PC-3 (cell line): ENCODE results near the gene CGRRF1. TPM values are rescaled to one million over a fixed set of nuclear protein-coding genes. Genes with fewer than 3 reads are reported as not detected.

Experiments
- ATAC-seq: fragments of 200-7000 bp; cut with Tn5 transposase; 2 replicates; pipeline ENCODE4 v1.9.1; 2020; ENCODE audit warnings: mild to moderate bottlenecking, moderate library complexity
- BruUV-seq: library from RNA; stranded (reverse); fragments of 400-500 nt; replicated peaks from 2 replicates; lab custom pipeline; 2021; lab: Mats Ljungman, UMichigan
- CTCF ChIA-PET: fragments of 300-600 bp; sonication (Branson Sonifier 250); formaldehyde crosslinking; loops from one replicate; lab custom pipeline; 2022; ENCODE audit warnings: antibody characterized with exemption; lab: Charles Lee
- POLR2A ChIA-PET: fragments of 300-600 bp; sonication (Branson Sonifier 250); formaldehyde crosslinking; loops from one replicate; lab custom pipeline; 2022; ENCODE audit warnings: antibody characterized with exemption; ENCODE audit not compliant: unreplicated experiment; lab: Charles Lee
- DNase-seq: peaks from one replicate; pipeline ENCODE4 v3.0.0-alpha.2; 2015
- H2AFZ ChIP-seq: fragments of 300-600 bp; sonication (generic); 2 replicates; pipeline ENCODE4 v1.6.0; 2016; ENCODE audit warnings: antibody characterized with exemption, low read length
- H3F3A ChIP-seq: fragments of 300-600 bp; sonication (generic); one replicate; pipeline ENCODE4 v1.6.0; 2017; ENCODE audit warnings: antibody characterized with exemption, low read length, control low read depth, mild to moderate bottlenecking; ENCODE audit not compliant: unreplicated experiment
- H3K27ac ChIP-seq: fragments of 300-600 bp; sonication (generic); 2 replicates; pipeline ENCODE4 v1.5.1; 2016; ENCODE audit warnings: mild to moderate bottlenecking, low read length
- H3K27me3 ChIP-seq: fragments of 300-600 bp; sonication (generic); 2 replicates; pipeline ENCODE4 v1.6.1; 2016; ENCODE audit warnings: low read length, mixed read lengths
- H3K36me3 ChIP-seq: fragments of 300-600 bp; sonication (generic); 2 replicates; pipeline ENCODE4 v1.6.1; 2016; ENCODE audit warnings: low read depth, mixed run types, low read length, mixed read lengths
- H3K4me1 ChIP-seq: fragments of 300-600 bp; sonication (generic); 2 replicates; pipeline ENCODE4 v1.5.1; 2016; ENCODE audit warnings: low read length; ENCODE audit not compliant: insufficient read depth
- H3K4me2 ChIP-seq: fragments of 300-600 bp; sonication (generic); 2 replicates; pipeline ENCODE4 v1.6.0; 2016; ENCODE audit warnings: low read length
- H3K4me3 ChIP-seq: fragments of 300-600 bp; sonication (generic); 2 replicates; pipeline ENCODE4 v1.5.1; 2016; ENCODE audit warnings: mild to moderate bottlenecking, low read length, mixed read lengths
- H3K79me2 ChIP-seq: fragments of 300-600 bp; sonication (generic); 2 replicates; pipeline ENCODE4 v1.6.1; 2017; ENCODE audit warnings: low read length, mixed read lengths
- H3K9ac ChIP-seq: fragments of 300-600 bp; sonication (generic); 2 replicates; pipeline ENCODE4 v1.6.0; 2016; ENCODE audit warnings: mild to moderate bottlenecking, low read length
- H3K9me2 ChIP-seq: fragments of 300-600 bp; sonication (generic); replicated peaks from 2 replicates; pipeline ENCODE4 v1.6.1; 2016; ENCODE audit warnings: mixed run types, low read length, mixed read lengths
- H3K9me3 ChIP-seq: fragments of 300-600 bp; sonication (generic); 2 replicates; pipeline ENCODE4 v1.6.1; 2016; ENCODE audit warnings: low read length, mixed read lengths
- H4K20me1 ChIP-seq: fragments of 300-600 bp; sonication (generic); 2 replicates; pipeline ENCODE4 v1.6.1; 2016; ENCODE audit warnings: low read length, mixed read lengths
- EZH2 ChIP-seq: fragments of 300-600 bp; sonication (generic); IDR thresholded peaks from one replicate; pipeline ENCODE4 v1.6.1; 2017; ENCODE audit warnings: antibody characterized with exemption, mild to moderate bottlenecking, low read length; ENCODE audit not compliant: unreplicated experiment
- EZH2phosphoT487 ChIP-seq: fragments of 300-600 bp; sonication (generic); IDR thresholded peaks from 2 replicates; pipeline ENCODE4 v1.6.1; 2018; ENCODE audit warnings: mild to moderate bottlenecking, antibody characterized with exemption, low read length, borderline replicate concordance
- intact Hi-C: fragments of 100-400 bp; cut with micrococcal nuclease; formaldehyde crosslinking; loops from 2 replicates; pipeline ENCODE4 v1.9.0; 2023
- total RNA-seq: library from RNA; depleted of rRNA; stranded (reverse); fragments of >200 nt; gene quantifications from 2 replicates; pipeline ENCODE4 v1.2.3, GENCODE V29; 2014
- TF ChIP-seq, protein P1 (sequence below): fragments of 300-600 bp; sonication (generic); conservative IDR thresholded peaks from 2 replicates; pipeline ENCODE4 v1.5.1; 2017; ENCODE audit warnings: antibody characterized with exemption, low read depth, mild to moderate bottlenecking, low read length

The CGRRF1 gene
- total RNA-seq, 1 experiment from 2014 or later: 31.3 TPM

DNA sequence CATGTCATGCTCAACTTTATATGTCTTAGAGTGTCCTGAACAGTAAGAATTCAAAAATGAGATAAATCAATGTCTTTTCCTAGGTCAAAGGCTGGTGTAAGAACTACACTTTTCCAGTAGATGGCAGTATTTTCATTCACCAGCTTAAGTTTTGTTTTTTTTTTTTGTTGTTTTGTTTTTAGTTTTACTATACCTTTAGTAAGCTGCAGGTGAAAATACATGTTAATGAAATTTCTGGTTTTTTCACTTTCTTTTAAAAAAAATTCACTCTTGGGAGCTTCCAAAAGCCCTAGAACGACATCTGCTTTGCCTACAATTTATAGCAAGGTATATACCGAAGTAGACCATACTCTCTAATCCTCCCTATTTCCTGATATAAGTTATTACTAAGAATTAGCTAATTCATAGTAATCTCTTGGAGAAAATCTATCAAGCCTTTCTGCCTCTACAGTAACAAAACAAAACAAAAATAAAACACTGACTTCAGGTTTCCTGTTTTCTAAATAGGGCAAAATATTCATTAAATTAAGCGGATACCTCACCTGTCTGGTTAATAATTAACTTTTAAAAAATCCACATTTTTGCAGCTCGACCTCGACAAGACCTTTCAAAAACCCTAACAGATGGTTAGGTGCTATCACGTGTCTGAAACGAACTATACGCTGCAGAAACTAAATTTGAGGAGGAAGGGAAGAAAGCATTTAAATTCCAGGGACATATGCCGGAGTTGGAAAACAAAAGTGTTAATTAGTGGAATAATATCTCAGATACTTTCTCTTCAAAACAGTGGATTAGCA is 54.6 kb downstream of the CGRRF1 start:
- peaks cover 6% of the 10 kb centered on the region for H4K20me1 ChIP-seq
- no peaks in the 10 kb centered on the region for H3K9me3 ChIP-seq
- peak overlapping the region; percentile 79 for H3K27ac ChIP-seq
- H3F3A ChIP-seq: peaks cover 6% of the 10 kb centered on the region
- peaks cover 20% of the 10 kb centered on the region for H3K4me1 ChIP-seq
- peak overlapping the region; percentile 62 for H2AFZ ChIP-seq
- peak; percentile 86 for DNase-seq
- peaks cover 31% of the 10 kb centered on the region for H3K79me2 ChIP-seq
- peaks cover 4% of the 10 kb centered on the region; the same call in 1 of the 2 replicates for H3K36me3 ChIP-seq
- H3K4me2 ChIP-seq: peak overlapping the region; percentile 88
- BruUV-seq: TSS peak; percentile 66
- TF ChIP-seq, protein P1, sequence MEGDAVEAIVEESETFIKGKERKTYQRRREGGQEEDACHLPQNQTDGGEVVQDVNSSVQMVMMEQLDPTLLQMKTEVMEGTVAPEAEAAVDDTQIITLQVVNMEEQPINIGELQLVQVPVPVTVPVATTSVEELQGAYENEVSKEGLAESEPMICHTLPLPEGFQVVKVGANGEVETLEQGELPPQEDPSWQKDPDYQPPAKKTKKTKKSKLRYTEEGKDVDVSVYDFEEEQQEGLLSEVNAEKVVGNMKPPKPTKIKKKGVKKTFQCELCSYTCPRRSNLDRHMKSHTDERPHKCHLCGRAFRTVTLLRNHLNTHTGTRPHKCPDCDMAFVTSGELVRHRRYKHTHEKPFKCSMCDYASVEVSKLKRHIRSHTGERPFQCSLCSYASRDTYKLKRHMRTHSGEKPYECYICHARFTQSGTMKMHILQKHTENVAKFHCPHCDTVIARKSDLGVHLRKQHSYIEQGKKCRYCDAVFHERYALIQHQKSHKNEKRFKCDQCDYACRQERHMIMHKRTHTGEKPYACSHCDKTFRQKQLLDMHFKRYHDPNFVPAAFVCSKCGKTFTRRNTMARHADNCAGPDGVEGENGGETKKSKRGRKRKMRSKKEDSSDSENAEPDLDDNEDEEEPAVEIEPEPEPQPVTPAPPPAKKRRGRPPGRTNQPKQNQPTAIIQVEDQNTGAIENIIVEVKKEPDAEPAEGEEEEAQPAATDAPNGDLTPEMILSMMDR: peak; percentile 99
- TF ChIP-seq EZH2 (no peak), EZH2phosphoT487 (no peak)
- no peak for ATAC-seq
- no peaks in the 10 kb centered on the region for H3K27me3 ChIP-seq
- H3K9ac ChIP-seq: peak overlapping the region; percentile 82
- ChIA-PET POLR2A (interaction anchor here (0.6 to 3.2 kb wide), 18 partner anchors 54 to 248 kb away, joined by 3 to 32 read pairs (median 7); partner anchors contain the start of gene CGRRF1), CTCF (interaction anchor here (0.5 to 6.3 kb wide), 33 partner anchors 27 to 704 kb away, joined by 3 to 154 read pairs (median 5); partner anchors contain the start of genes CGRRF1, GMFB and WDHD1)
- H3K9me2 ChIP-seq: no peaks in the 10 kb centered on the region
- intact Hi-C loops: loop anchor here (1.0 to 5.0 kb wide), 11 partner anchors 55 to 418 kb away; partner anchors contain the start of genes CGRRF1 and GCH1
- peak overlapping the region; percentile 85 for H3K4me3 ChIP-seq

DNA sequence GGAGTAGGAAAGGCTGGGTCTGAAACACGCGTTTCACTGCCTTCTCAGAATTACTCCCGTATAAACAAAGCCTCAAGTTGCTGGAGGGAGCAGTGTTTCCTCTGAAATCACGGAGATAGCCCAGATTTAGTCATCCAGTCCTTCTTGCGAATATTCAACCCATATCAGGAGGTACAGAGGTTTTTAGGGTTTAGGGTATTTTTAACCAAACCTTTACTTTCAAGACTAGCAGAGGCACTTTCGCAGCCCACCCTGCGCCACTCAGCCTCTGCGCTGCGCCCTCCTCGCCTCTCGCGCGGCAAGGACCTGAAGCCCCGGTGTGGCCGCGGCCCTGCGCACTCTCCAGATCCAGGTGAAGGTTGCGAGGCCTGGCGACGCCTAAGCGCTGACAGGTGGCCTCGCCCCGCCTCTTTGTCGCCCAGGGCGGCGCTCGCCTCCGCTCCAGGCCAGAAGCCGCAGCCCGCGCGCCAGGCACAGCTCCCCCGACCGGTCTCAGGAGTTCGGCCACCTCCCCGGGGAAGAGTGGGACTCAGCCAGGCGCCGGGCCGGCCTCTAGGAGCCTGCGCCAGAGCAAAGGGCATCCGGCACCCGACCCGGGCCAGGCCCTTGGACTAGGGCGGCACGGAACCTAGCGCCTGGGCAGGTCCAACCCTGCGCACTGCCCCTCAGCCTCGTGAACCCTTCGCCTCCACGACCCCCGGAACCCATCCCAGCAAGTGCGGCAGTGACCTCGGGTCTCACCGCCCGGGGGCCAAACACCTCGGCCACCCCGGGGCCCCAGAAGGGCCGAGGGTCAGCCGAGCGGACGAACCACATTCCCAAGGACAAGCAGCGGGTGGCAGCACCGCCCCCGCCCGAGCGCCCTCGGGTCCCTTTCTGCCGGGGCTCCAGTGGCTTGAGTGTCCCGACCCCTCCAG is 55.4 kb downstream of the CGRRF1 start:
- DNase-seq (peak; percentile 97), ATAC-seq (peak; percentile 46)
- intact Hi-C loops: loop anchor here (1.0 to 5.0 kb wide), 14 partner anchors 37 to 417 kb away; partner anchors contain the start of genes CGRRF1 and GCH1
- H3K36me3 ChIP-seq: peaks cover 7% of the 10 kb centered on the region; the same call in 1 of the 2 replicates
- CTCF ChIA-PET: interaction anchor here (0.6 to 6.3 kb wide), 19 partner anchors 56 to 398 kb away, joined by 3 to 154 read pairs (median 6); partner anchors contain the start of genes CGRRF1 and GMFB
- peaks cover 28% of the 10 kb centered on the region for H3K4me1 ChIP-seq
- H3K4me3 ChIP-seq: peak overlapping the region; percentile 85
- peak overlapping the region; percentile 82 for H3K9ac ChIP-seq
- H2AFZ ChIP-seq: peak overlapping the region; percentile 62
- peaks cover 15% of the 10 kb centered on the region for H4K20me1 ChIP-seq
- H3F3A ChIP-seq: peaks cover 6% of the 10 kb centered on the region
- BruUV-seq: no TSS peak
- H3K9me2 ChIP-seq: no peaks in the 10 kb centered on the region
- peak overlapping the region; percentile 88 for H3K4me2 ChIP-seq
- POLR2A ChIA-PET: interaction anchor here (0.6 to 3.2 kb wide), 25 partner anchors 15 to 1774 kb away, joined by 3 to 32 read pairs (median 5); partner anchors contain the start of genes CGRRF1 and GNPNAT1
- H3K9me3 ChIP-seq: no peaks in the 10 kb centered on the region
- TF ChIP-seq, protein P1: peak; percentile 41
- TF ChIP-seq EZH2phosphoT487 (peak; percentile 92), EZH2 (no peak)
- peak overlapping the region; percentile 79 for H3K27ac ChIP-seq
- no peaks in the 10 kb centered on the region for H3K27me3 ChIP-seq
- peaks cover 39% of the 10 kb centered on the region for H3K79me2 ChIP-seq
